SKM-1 treated with dmso at 0.1 percent for 144 hours (cell line): ENCODE results near the gene SSNA1.

ENCODE experiments used
- DNase-seq: peaks from one replicate; lab custom pipeline; 2025; ENCODE audit not compliant: unreplicated experiment; lab: John Stamatoyannopoulos, UW

Gene SSNA1

DNA sequence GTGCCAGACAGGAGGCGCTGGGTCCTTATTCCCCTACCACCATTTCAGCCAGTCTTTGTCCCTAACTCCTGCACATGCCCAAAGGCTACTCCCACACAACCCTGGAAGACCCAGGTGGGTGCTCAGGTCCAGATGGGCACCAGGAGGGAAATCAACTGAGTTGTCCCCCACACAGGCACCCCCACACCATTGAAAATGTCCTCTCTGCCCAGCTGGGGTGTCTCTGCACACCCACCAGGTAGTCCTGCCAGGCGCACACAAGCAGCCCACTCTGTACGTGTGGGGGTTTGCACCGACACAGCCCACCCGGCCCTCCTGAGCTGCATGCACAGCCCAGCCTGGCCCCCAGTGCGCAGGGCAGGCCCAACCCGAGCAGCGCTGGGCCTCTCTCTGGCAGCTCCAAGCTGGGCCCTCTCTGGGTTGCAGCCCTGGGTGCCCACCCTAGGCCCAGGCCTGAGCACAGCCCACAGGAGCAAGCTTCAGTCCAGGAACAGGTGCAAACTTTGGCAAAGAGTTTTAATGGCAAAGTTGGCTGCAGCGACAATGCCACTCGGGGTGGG, 31.4 kb downstream of the SSNA1 start:
- no peak for DNase-seq

DNA sequence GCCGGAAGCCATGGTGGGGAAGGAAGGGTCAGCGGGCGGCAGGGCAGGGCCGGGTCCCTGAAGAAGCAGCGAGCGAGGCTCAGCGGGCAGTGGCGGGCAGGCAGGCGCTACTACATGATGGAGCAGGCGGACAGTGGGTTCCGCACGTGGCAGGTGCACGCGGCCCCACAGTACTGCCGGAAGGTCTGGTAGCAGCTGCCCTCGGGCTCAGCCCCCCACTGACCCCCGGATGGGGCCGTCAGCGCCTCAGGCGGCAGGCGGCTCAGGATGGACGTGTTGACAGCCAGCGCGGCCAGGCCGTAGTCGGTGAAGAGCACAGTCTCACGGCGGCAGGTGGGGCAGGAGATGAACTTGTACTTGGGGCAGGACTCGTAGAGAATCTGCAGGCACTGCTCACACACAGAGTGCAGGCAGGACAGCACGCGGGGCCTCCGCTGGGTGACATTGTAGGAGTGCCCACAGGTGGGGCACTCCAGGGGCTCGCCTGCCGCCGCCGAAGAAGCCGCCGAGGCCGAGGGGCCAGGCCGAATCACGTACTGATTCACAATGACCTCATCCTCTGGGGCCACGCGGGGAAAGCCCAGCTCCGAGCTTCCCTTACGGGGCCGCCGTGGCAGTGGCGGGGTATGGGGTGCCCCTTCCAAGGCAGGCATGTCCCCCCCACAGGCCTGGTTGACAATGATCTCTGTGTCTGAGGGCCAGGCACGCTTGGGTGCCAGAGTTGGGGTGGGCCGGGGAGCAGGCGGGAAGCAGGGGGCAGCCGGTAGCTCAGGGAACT, 32.0 kb downstream of the SSNA1 start:
- no peak for DNase-seq

DNA sequence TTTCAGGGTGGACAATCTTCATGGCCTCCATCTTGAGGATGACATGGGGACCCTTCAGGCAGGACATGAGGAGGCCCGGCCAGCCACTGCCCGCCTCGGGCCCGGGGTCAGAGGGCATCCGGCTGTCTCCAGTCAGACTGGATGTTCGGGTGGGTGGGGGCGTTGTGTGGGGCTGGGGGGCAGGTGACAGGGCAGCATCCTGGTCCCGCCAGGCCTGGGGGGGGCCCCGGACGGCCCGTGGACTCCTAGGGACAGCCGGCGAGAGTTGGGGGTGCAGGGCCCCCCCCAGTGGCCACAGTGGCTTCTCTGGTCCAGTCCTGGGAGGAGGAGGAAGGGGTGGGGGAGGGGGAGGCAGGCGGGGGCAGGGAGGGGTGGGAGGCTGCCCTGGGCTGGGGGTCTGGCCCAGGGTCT, 32.6 kb downstream of the SSNA1 start:
- DNase-seq, result no peak

DNA sequence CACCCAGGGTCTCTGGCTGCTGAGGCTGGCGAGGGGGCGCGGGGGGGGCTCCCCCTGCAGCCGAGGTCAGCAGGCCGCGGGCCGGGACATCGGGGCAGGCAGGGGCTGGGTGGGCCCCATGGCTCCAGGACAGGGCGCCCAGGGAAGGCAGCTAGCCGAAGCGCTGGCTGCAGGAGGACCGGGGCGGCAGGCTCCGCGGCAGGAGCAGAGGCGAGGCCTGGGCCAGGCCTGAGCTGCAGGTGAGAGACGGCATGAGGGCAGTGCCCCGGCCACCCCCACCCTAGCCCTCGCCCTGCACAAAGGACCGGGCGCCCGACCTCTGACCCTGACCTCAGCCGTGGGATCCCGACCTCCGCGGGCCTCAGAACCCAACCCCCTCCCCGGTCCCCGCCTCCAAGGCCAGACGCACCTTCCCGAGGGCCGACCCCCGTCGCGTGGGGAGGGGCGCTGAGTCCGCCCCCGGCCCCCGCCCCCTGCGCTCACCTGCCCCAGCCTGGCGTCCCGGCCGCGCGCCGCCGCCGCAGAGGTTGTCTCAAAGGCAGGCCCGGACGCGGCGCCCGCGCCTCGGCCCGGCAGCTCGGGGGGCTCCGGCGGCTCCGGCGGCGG, 33.1 kb downstream of the SSNA1 start:
- DNase-seq, result no peak

DNA sequence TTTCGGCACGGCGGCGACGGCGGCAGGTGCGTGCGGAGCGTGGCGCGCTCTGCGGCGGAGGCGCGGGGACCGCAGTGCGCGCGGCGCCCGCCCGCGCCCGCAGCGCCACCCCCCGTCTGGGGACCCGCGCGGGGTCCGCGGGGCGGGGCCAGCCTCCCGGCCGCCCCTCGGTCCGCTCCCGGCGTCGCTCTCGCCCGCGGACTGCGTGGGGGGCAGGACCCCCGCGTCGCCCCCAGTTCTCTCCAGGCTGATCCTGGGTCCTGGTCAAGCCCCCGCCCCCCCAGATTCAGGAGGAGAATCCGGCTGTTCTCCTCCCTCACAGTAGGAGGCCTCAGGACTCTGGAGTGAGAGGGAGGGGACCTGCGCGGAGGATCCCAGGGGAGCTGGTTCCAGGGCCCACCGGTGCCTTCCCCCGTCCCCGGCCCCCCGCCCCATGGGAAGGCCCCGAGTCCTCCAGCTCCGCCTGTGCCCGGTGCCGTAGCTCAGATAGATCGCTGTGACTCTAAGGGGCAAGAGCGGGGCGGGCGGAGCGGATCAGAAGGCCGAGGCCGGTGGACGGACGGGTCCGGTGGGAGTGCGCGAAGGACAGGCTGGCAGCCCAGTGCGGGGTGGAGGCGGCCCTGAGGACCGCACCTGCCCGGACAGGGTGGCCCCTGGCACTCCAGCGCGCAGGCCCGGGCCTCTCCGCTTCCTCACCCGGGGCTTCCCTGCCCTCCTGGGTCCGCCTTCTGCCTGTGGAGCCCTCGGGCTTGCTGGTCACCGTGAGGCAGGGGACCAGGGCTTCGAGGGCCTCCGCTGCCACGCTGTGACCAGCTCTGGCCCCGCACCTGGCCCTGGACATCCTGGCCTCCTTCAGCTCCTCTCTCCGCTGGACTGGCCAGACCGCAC, 34.0 kb downstream of the SSNA1 start, which contains the start of gene RNF208:
Gene RNF208, minus strand, starts transcription at position 51 of the 888 bp plus-strand sequence. CDS start 1,028 bp downstream, outside the sequence.
- DNase-seq, result no peak

DNA sequence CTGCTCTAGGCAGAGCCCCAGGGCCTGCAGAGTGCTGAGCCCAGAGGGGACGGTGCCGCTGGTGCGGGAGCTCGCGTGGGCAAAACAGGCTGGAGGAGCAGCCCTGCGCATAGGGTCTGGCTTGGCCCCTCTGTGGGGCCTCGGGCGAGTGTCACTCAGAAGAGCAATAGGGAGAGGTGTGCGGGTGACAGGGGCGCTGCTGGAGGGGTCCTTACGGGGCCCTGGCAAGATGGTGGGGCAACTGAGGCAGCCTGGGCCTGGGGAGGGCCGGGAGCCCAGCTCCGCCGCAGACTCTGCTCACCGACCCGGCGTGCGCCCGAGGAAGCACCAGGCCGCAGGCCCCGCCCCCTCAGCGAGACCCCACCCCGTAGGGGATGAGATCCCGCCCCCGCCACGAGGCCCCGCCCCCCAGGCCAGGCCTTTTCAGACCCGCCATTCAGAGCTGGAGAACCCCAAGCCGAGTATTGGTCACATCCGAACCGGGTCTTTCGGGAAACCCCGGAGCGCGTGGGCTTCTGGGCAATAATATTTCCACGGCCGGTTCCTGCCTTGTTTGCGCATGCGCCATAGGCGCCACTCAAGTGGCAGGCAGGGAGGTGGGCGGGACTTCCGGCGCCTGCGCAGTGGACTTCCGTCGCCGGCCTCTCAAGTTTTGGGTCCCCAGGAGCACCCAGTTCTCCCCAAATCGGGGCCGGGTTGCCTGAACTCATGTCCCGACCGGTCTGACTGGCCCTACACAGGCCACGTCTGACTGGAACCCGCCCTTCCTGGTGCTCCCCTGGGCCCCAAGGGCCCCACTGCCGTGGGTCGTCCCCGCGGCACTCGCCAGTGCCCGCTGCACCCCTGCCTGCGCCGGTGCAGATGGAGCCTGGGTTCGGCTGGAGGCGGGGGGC, 34.8 kb downstream of the SSNA1 start:
- peak; percentile 96 for DNase-seq

DNA sequence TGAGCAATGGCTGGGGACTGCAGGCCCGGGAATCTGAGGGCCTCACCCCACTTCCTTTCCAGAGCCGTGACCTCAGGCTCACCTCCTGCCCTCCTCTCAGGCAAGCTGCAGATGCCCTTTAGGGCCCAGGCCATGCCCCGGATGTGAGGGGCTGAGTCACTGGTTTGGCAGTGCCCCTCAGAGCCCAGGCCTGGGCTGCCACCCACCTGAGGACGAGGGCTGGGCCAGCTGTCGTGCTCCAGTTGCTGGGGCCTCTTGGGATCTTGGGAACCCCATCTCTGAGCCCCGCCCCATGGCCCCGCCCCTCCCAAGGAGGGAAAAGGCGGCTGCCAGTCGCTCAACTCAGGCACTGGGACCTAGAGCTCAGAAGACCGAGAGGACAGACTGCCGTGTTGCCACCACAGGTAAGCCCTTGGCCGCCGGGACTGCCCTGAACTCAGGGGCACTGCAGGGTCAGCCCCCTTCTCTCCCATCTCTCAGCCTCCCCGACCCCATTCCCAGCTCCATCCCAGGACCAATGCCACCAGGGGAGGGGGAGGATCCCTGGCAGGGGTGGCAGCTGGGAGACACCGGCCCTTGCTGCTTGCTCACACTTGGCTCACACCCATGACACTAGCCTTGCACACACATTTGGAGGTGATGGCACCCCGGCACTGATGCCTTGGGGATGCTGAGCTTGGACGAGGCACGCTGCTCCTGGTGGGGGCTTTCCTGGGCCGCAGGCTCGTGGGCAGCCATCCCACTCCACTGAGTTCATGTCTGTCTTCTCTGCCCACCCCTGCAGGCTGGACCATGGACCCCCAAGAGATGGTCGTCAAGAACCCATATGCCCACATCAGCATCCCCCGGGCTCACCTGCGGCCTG, 36.6 kb downstream of the SSNA1 start, which contains the start of gene CYSRT1:
Gene CYSRT1, plus strand, starts transcription at position 345 of the 865 bp plus-strand sequence. Its CDS starts 448 bp downstream, at position 793.
- peak; percentile 41 for DNase-seq

DNA sequence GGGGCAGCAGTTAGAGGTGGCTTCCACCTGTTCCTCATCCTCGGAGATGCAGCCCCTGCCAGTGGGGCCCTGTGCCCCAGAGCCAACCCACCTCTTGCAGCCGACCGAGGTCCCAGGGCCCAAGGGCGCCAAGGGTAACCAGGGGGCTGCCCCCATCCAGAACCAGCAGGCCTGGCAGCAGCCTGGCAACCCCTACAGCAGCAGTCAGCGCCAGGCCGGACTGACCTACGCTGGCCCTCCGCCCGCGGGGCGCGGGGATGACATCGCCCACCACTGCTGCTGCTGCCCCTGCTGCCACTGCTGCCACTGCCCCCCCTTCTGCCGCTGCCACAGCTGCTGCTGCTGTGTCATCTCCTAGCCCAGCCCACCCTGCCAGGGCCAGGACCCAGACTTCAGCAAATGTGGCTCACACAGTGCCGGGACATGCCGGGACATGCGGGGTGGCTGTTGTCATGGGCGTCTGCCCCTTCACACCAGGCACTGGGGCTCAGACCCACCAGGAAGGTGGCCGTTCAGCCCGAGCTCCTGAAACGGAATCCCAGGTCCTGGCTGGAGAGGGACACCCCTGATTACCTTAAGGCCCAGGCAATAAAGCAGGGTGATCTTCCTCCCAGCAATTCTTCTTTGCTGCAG, 37.3 kb downstream of the SSNA1 start:
- DNase-seq, result no peak

DNA sequence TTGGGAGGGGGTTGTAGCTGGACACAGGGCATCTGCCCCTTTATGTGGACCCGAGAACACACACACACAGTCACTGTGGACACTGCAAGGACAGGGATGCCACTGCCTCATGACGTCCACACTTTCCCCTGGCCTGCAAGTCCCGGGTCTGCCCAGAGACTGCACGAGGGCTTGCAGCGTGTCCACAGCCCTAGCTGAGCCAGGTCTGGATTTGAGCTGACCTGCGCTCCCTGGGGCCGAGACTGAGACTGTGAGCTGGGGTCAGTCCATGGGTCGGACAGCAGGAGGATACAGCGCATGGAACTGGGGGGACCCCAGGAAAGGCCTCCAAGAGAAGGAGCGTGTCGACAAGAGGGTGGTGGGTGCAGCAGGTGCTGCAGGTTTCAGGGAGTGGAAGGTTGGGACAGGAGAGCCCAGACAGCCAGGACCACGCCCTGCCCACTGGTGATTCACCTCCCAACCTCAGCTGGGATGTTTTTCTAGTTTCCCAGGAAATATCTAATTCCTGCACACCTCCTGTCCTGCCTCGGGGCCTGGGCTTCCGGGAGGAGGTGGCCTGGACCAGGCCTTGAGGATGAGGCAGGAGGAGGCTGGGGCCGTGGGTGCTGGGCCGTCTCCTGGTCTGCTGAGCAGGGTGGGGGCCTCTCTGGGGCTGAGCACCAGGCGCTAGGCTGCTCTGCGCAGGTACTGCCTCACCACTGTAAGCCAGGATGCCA, 38.0 kb downstream of the SSNA1 start:
- no peak for DNase-seq

DNA sequence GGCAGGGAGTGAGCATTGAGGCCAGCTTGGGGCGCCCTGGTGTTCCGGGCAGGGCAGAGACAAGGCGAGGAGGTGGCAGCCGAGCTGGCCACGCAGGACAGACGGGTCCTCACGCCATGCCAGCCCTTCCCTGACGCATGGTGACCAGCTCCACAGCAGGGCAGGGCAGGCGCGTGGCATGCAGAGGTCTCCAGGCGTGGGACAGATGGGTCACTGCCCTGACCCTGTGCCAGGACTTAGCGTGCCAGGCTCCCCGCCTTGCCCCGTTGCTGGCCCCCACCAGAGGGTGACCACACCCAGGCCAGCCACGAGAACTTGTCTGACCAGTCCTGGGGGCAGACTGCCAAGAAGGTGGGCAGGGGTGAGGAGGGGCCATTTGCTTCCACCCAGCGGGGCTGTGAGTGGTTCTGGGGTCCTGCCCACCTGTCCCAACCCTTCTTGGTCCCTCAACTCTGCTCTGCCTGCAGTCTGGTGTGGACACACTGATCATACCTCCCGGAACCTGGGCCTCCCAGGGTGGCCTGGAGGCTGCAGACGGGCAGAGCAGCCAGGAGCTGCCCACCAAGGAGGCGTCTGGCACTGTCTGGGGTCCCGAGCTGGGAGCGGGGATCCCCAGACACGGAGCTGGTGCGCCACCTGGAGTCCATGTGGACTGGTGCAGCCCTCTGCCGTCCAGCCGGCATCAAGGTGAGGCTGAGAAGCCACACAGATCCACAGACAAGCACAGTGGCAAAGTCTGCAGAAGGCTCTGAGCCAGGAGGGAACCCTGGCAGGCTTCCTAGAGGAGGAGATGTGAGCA, 38.8 kb downstream of the SSNA1 start, which contains the start of gene RNF224:
Gene RNF224, plus strand, starts transcription at position 449 of the 799 bp plus-strand sequence. CDS start 834 bp downstream, outside the sequence.
- DNase-seq, result peak; percentile 50

DNA sequence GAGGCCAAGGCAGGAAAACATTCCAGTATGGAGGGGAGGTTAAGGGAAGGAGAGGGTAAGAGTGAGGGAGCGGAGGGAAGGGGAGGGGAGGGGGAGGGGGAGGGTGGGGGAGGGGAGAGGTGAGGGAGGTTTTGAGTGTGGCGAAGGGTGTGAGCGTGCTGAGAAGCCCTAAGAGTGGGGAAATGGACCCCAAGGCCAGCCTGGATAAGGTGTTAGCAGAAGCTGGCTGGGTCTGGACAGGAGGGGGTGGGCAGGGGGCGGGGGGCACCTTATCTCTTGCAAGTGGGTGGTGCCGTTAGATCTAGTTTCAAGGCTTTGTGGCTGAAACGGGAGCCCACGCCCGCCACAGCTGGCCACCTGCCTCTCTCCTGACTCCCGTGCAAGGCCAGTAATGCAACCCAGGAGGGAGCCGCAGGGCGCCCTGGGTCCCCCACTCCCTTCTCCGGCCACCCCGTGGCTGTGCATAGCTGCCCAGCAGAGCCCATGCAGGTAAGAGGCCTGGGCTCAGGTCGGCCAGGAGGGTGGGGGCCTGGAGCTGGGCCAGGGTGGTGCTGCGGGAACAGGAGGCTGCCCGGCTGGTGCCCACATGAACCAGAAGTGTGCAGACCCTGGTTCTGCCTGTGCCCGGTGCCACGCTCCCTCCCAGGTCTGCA, 39.5 kb downstream of the SSNA1 start:
- DNase-seq, result no peak

DNA sequence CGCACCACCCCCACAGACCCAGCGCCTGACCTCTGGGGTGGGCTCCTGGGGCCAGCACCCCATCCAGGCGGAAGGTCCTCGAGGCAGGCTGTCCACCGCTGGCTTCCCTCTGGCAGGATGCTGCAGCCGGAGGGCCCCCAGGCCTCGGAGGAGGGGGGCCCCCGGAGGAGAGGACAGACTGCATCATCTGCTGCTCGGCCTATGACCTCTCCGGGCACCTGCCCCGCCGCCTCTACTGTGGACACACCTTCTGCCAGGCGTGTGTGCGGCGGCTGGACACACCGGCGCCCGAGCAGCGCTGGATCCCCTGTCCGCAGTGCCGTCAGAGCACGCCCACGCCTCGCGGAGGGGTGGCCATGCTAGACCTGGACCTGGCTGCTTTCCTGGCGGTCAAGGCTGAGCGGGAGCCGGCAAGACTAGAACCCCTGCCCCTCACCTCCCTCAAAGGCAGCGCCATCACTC, 40.1 kb downstream of the SSNA1 start:
- DNase-seq, result no peak

DNA sequence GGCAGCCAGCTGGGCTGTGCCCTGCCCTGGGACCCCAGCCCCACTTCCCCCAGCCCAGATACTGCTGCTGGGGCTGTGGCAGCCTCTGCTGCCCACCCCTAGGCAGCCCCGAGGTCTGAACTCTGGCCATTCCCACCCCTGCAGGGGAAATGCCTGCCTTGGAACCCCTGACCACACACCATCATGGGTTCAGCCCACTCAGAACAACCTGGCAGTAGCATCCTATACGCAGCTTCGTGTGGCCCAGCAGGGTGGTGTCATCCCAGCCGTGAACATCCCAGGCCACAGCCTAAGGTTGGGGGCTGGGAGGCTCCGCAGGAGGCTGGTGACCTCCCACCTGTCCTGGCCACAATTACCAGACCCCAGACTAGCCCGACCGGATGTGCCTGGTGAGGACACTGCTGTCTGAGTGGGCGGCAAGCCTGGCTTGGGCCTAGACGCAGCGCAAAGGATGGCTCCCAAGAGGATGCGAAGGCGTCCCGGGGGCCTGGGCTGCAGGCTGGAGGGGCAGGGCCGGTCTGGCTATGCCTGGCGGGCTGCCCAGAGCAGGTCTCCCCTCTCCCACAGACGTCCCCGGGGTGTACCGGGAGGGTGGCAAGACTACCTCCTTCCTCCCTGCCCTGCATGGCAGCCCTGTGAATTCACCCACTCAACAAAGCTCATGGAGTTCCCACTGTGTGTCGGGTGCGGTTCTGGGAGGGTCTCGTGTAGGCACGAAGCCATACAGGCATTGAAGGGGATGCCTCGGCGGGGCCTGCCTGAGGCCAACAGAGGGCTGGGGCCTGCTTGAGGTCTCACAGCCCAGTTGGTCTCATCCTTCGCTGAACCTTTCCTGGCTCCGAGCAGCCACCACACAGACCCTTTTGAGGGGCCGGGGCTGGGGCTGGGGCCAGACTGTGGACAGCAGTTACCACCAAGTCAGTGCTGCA, 40.8 kb downstream of the SSNA1 start:
- DNase-seq, result no peak

DNA sequence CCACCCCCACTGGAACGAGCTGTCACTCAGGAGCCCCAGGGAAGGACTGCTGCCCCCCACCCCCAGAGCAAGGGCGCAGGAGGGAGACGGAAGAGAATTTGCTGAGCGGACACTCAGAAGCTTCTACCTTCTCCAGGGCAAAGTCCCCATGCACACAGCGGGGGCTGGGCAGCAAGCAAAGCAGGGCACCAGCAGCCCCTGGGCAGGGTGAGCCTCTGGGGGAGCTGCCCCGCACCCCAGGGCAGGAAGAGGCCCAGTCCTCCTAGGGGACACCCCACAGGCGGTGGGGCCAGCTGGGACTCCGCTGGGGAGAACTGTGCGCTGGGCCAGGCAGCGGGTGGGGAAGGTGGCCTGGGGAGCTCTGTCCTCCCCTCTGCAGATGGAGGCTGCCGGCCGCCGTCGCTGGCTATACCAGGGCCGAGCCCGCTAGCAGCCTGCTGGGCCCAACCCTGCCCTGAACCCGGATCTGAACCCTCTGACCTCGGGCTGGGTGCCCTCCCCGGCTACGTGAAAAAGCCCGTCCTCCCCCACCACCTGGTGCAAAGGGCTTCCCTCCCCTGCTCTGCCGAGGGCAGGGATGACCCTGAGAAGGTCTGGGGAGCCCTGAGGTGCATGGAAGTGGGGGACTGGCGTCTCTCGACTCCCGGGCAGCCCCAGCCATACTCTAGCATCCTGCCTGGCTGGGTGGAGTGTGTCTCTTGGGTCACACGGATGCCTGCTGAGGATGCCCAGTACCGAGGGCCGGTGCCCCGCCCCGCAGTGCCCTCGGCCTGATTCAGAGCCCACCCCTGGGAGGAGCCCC, 41.6 kb downstream of the SSNA1 start:
- DNase-seq, result no peak
